Lung (tissue), 12 donors: ENCODE results near the gene EGFR. TPM values are rescaled to one million over a fixed set of nuclear protein-coding genes. Genes with fewer than 3 reads are reported as not detected.

Experiments
- ATAC-seq: fragments of 200-7000 bp; cut with Tn5 transposase; one replicate; pipeline ENCODE4 v1.9.1; 2020; ENCODE audit warnings: moderate number of reproducible peaks; ENCODE audit not compliant: insufficient read depth, low FRiP score
- DNase-seq, 3 donors: peaks; one replicate each; pipeline ENCODE4 v3.0.0-alpha.2; 2013 to 2017
- H3K27ac ChIP-seq, 2 donors: one replicate each; pipeline ENCODE4 v1.5.1; 2013; ENCODE audit warnings: mild to moderate bottlenecking in 2 of 2, moderate library complexity in 2 of 2, control low read depth in 1 of 2, inconsistent platforms in 1 of 2, low read depth in 1 of 2, low read length in 1 of 2
- H3K27me3 ChIP-seq, 3 donors: one replicate each; pipeline ENCODE4 v1.5.1; 2013; ENCODE audit warnings: low read length in 2 of 3; ENCODE audit not compliant: control insufficient read depth in 3 of 3, insufficient read depth in 3 of 3
- H3K36me3 ChIP-seq, 4 donors: one replicate each; pipeline ENCODE4 v1.5.1; 2013; ENCODE audit warnings: low read length in 4 of 4, mild to moderate bottlenecking in 1 of 4, moderate library complexity in 1 of 4; ENCODE audit not compliant: control insufficient read depth in 4 of 4, insufficient read depth in 4 of 4
- H3K4me1 ChIP-seq, 5 donors: one replicate each; pipeline ENCODE4 v1.5.1; 2013; ENCODE audit warnings: low read length in 5 of 5, mild to moderate bottlenecking in 2 of 5, moderate library complexity in 1 of 5; ENCODE audit not compliant: control insufficient read depth in 5 of 5, insufficient read depth in 5 of 5
- H3K4me3 ChIP-seq: one replicate; pipeline ENCODE4 v1.5.1; 2013; ENCODE audit warnings: mild to moderate bottlenecking, control low read depth, moderate library complexity
- H3K9ac ChIP-seq, 2 donors: one replicate each; pipeline ENCODE4 v1.5.1; 2013; ENCODE audit warnings: low read length in 2 of 2, control low read depth in 1 of 2; ENCODE audit not compliant: insufficient read depth in 1 of 2
- H3K9me3 ChIP-seq, 4 donors: one replicate each; pipeline ENCODE4 v1.5.1; 2013; ENCODE audit warnings: low read length in 3 of 4, mild to moderate bottlenecking in 1 of 4, moderate library complexity in 1 of 4; ENCODE audit not compliant: control insufficient read depth in 4 of 4, insufficient read depth in 3 of 4
- CTCF ChIP-seq: IDR thresholded peaks from 2 replicates; pipeline ENCODE4 v1.5.1; 2012; ENCODE audit warnings: mild to moderate bottlenecking; ENCODE audit errors: control extremely low read depth, extremely low read depth
- WGBS, 2 donors: extraction: QIAGEN DNeasy Blood & Tissue Kit; methylation state at CpG; one replicate each; pipeline ENCODE4 v1.1.7; 2013; 5-methylcytosine and 5-hydroxymethylcytosine counted together
- polyA plus RNA-seq, 2 donors: library from polyadenylated mRNA; stranded (reverse); fragments of 200-250 nt; gene quantifications; one replicate each; pipeline ENCODE4 v1.2.1, GENCODE V29; 2013
- total RNA-seq, 2 donors: library from RNA; depleted of rRNA in 1 of 2; stranded (reverse); fragments of >200 nt in 1 of 2; gene quantifications; one replicate each; pipeline ENCODE4 v1.2.1, GENCODE V29; 2014 to 2021
- donor health status: control.
- donor health status: control.
- donor health status: Bipolar disorder and iron deficiency.
- donor health status: healthy.
- donor health status: DM: yes; HTN: yes; CAD: no.

EGFR gene
- total and polyA plus RNA-seq, 4 donors = 11.6 to 78.7 (median 37.1) TPM

GRCh38 chr7:55187701-55188491, 169.1 kb downstream of the EGFR start:
- Histone ChIP-seq H3K9me3 (no peaks in the 10 kb centered on the region), H3K4me1 (peaks cover 0 to 51% (median 26%) of the 10 kb centered on the region in 5 donors), H3K4me3 (no peak overlapping the region), H3K36me3 (peaks cover 0 to 28% (median 18%) of the 10 kb centered on the region in 4 donors), H3K27me3 (no peaks in the 10 kb centered on the region), H3K27ac (peak overlapping the region in 1 of 2 donors; percentile 80), H3K9ac (no peak overlapping the region)
- peak in 2 of 3 donors; percentile 55 to 78 for DNase-seq
- no peak for ATAC-seq
- TF ChIP-seq CTCF = no peak
- 45 to 50% methylated on average over 11 of the region's 11 CpGs for WGBS, 2 donors

GRCh38 chr7:55188590-55189138, 169.8 kb downstream of the EGFR start:
- Histone ChIP-seq H3K4me3 (no peak overlapping the region), H3K36me3 (peaks cover 0 to 25% (median 18%) of the 10 kb centered on the region in 4 donors), H3K27ac (peak overlapping the region in 1 of 2 donors; percentile 66), H3K27me3 (no peaks in the 10 kb centered on the region), H3K9me3 (no peaks in the 10 kb centered on the region), H3K4me1 (peaks cover 0 to 58% (median 32%) of the 10 kb centered on the region in 5 donors), H3K9ac (no peak overlapping the region)
- TF ChIP-seq CTCF = no peak
- DNase-seq (peak in 1 of 3 donors; percentile 32), ATAC-seq (no peak)
- 56 to 65% methylated on average over 15 of the region's 15 CpGs for WGBS, 2 donors

- Histone ChIP-seq H3K36me3 (peaks cover 0 to 22% (median 18%) of the 10 kb centered on the region in 4 donors), H3K4me1 (peaks cover 0 to 61% (median 32%) of the 10 kb centered on the region in 5 donors), H3K27ac (peak overlapping the region in 1 of 2 donors; percentile 40), H3K4me3 (no peak overlapping the region), H3K9ac (no peak overlapping the region), H3K9me3 (no peaks in the 10 kb centered on the region), H3K27me3 (no peaks in the 10 kb centered on the region)
- TF ChIP-seq CTCF = no peak
- ATAC-seq (no peak), DNase-seq (peak in 2 of 3 donors; percentile 59 to 66)
- 77 to 82% methylated on average over 11 of the region's 11 CpGs for WGBS, 2 donors
Measured at GRCh38 chr7:55189146-55189766, 170.4 kb downstream of the EGFR start.
